HG02623 (cell line): ENCODE measurements around the gene STRA6.

Experiments
- ATAC-seq: cut with Tn5 transposase; IDR thresholded peaks from one replicate; pipeline ENCODE4 v1.9.1; 2021; ENCODE audit warnings: moderate library complexity; ENCODE audit not compliant: unreplicated experiment

STRA6 gene

DNA sequence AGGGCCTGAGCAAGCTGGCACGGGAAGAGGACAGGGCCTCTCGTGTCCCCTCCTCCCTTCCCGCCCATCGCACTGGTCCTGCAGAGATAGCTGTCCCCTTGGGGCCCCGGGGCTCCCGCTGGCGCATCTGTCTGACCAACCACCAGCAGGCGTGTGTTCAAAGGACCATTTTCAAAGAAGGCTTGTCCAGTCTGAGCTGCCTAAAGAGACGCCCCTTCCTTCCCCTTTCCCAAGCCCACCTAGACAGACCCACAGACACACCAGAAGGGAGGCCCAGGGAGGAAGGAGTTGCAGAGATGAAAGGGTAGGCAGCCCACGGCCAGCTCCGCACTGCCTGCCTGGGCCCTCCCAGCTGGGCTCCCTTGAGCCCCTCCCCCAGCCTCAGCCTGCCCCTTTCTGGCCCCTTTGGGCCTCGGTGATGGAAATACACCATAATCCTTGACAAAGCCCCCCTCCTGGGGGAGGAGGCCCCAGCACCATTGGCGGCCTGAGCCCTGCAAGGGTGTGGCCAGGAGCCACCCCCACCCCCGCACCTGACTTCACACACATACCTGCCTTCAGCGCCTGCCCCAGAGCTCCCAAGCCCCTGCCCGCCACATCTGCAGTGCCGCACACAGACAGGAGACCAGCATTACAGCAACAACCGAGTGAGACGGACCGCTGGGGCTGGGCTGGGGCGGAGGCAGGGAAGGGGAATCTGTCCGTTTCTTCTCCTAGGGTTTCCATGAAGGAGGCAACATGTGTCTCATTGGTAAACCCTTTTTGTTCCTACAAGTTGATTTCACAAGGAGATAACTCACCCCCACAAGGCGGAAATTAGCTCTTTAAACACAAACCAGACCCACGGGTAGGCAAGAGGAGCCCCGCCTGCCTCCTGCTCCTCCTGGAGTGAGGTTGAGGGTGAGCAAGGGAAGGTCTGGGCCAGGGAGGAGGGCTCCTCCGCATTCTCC is at the start of gene STRA6:
STRA6 (minus strand) TSS at position 336 of the 950 bp plus-strand sequence. CDS start 520 bp downstream, outside the sequence.
- ATAC-seq, result no peak

DNA sequence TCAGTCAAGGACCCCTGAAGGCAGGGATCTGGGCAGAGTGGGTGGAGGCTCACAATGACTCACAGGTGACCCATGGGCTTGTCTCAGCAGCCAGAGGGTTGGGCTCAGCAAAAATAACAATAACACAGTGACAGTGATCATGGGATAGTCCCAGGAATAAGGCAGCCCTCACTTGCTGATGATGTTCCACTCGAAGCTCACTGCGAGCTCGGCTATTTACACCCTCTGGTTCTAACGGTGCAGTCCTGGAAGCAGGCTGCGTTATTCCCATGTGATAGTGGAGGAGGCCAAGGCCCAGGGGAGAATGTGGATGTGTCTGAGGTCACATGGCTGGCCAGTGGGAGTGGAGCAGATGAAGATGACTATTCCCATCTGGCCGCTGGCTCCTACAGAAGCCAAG is 49.7 kb upstream of the STRA6 start:
- no peak for ATAC-seq

- ATAC-seq, result no peak
These were observed 48.7 kb upstream of the STRA6 start for GRCh38 chr15:74251131-74251811.

GRCh38 chr15:74250266-74250665 is 47.7 kb upstream of the STRA6 start:
- ATAC-seq, result no peak

- ATAC-seq, result no peak
These were observed 42.9 kb upstream of the STRA6 start for GRCh38 chr15:74245342-74245931.

GRCh38 chr15:74244822-74245341 is 42.3 kb upstream of the STRA6 start:
- ATAC-seq, result no peak

- no peak for ATAC-seq
These were observed 40.8 kb upstream of the STRA6 start for GRCh38 chr15:74243431-74243830.

GRCh38 chr15:74242441-74243185 is 40.0 kb upstream of the STRA6 start:
- no peak for ATAC-seq

- no peak for ATAC-seq
These were observed 38.5 kb upstream of the STRA6 start for GRCh38 chr15:74240897-74241614.

DNA sequence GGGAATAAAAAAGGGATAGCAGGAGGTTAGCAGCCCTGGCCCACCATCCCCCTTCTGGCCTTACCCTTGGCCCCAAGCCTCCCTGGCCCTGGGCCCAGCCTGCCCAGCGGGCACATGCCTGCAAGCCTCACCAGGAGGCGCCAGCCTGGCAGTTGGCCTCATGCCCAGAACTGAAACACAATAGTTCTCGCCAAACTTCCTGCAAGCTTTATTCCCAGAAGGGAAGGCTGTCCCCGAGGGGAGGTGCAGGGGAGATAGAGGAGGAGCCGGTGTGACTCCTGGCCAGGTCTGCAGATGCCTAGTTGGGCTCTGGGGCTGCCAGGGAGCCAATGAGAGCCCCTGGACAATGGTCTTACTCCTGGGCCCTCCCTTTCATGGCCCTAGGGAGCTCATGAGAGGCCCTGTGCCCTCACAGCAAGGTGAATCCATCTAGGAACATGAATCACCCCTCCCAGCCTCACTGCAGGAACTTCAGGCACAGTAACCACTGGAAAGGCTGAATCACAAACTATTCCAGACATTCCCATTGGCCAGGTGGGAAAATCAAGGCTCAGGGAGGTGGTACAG is 37.5 kb upstream of the STRA6 start:
- ATAC-seq, result no peak

GRCh38 chr15:74239051-74239705 is 36.6 kb upstream of the STRA6 start:
- no peak for ATAC-seq

- ATAC-seq, result no peak
These were observed 33.4 kb upstream of the STRA6 start, which contains the start of gene CCDC33 for GRCh38 chr15:74235962-74236361. Gene CCDC33, plus strand, starts transcription at chr15:74236326. Its CDS starts 394 bp downstream, at chr15:74236720.

GRCh38 chr15:74234598-74234875 is 31.9 kb upstream of the STRA6 start:
- ATAC-seq, result no peak

DNA sequence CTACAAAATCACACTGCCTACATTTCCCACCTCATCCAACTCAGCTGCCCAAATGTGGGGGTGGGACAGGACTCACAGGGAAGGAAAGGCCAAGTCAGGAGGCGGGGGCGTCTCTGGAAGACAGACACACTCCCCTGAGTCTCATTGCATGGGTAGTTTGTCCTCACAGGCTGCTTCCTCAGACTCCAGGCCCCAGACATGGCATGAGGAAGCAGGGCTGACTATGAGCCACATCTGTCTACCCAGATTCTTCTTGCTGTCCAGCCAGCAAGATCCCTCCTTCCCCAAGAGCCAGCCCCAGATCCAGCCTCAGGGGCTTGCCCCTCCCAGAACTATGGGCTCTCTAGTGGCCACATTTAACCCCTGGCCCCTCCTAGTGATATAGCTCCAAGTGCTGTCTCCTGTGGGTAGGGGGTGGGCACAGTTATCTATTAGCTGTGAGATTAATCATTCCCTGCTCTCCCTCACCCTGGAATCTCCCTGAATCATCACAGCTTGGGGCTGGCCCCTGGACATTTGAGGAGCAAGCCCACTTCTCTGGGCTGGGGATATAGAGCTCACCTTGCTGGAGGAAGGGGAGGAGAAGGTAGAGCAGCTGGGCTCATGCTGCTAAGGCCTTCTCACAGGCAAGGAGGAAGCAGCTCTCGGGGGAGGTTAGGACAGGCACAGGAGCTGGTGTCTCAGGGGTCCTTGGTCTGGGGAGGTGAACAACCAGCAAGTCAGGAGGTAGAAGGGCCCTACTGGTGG is 31.4 kb upstream of the STRA6 start:
- ATAC-seq, result no peak

GRCh38 chr15:74233373-74233772 is 30.8 kb upstream of the STRA6 start:
- ATAC-seq, result no peak

- ATAC-seq, result no peak
These were observed 28.9 kb upstream of the STRA6 start for GRCh38 chr15:74231475-74231874.

- ATAC-seq, result no peak
These were observed 27.1 kb upstream of the STRA6 start for GRCh38 chr15:74229686-74230085.

- ATAC-seq, result no peak
These were observed 26.1 kb upstream of the STRA6 start for GRCh38 chr15:74228723-74229081.
